ENCODE measurements around the gene RIMS4. TPM values are rescaled to one million over a fixed set of nuclear protein-coding genes. Genes with fewer than 3 reads are reported as not detected.

Gene RIMS4
- polyA plus RNA-seq, 1 experiment = not detected

GRCh38 chr20:44714701-44715498 lies 95.4 kb downstream of the RIMS4 start, which contains the start of gene CCN5:
Gene CCN5 (plus strand): TSS chr20:44715369. CDS start chr20:44715391, 22 bp downstream.
- no peak for DNase-seq (ENCODE audit: low read depth)
- CTCF ChIA-PET = interaction anchor here (0.9 to 1.4 kb wide), 6 partner anchors 9 to 32 kb away, joined by 3 to 4 read pairs (median 3); no protein-coding TSS in a partner anchor
- no peak within 1 kb of the TSS for H3K4me3 ChIP-seq (ENCODE audit: low read depth, low read length)
- no peaks in the 10 kb centered on the region for H3K36me3 ChIP-seq (ENCODE audit: control insufficient read depth, insufficient read depth, low read length)
- no peaks in the 10 kb centered on the region for H3K27me3 ChIP-seq (ENCODE audit: control insufficient read depth, insufficient read depth, low read length)
- no peak for TF ChIP-seq CTCF (IDR thresholded peaks at IDR 0.05; ENCODE audit: insufficient read depth, low read depth, low read length)
- POLR2A ChIA-PET = no interaction called here

- DNase-seq (ENCODE audit: low read depth) = no peak
- TF ChIP-seq CTCF (IDR thresholded peaks at IDR 0.05; ENCODE audit: insufficient read depth, low read depth, low read length) = no peak
- H3K36me3 ChIP-seq (ENCODE audit: control insufficient read depth, insufficient read depth, low read length) = no peaks in the 10 kb centered on the region
- no peak overlapping the region for H3K4me3 ChIP-seq (ENCODE audit: low read depth, low read length)
- POLR2A ChIA-PET = no interaction called here
- CTCF ChIA-PET = interaction anchor here (0.9 to 1.4 kb wide), 6 partner anchors 10 to 31 kb away, joined by 3 to 4 read pairs (median 3); no protein-coding TSS in a partner anchor
- no peaks in the 10 kb centered on the region for H3K27me3 ChIP-seq (ENCODE audit: control insufficient read depth, insufficient read depth, low read length)
Observed at GRCh38 chr20:44714102-44714700, 96.1 kb downstream of the RIMS4 start.

GRCh38 chr20:44711237-44711636 lies 99.1 kb downstream of the RIMS4 start:
- DNase-seq (ENCODE audit: low read depth) = no peak
- Histone ChIP-seq H3K27me3 (ENCODE audit: control insufficient read depth, insufficient read depth, low read length) (no peaks in the 10 kb centered on the region), H3K36me3 (ENCODE audit: control insufficient read depth, insufficient read depth, low read length) (no peaks in the 10 kb centered on the region), H3K4me3 (ENCODE audit: low read depth, low read length) (no peak overlapping the region)
- ChIA-PET CTCF (interaction anchor here (1.3 to 1.4 kb wide), 2 partner anchors 22 to 27 kb away, joined by 4 to 6 read pairs; no protein-coding TSS in a partner anchor), POLR2A (no interaction called here)
- TF ChIP-seq CTCF (IDR thresholded peaks at IDR 0.05; ENCODE audit: insufficient read depth, low read depth, low read length) = no peak

- ChIA-PET POLR2A (no interaction called here), CTCF (interaction anchor here (1.2 to 1.5 kb wide), 2 partner anchors 9 to 21 kb away, joined by 3 to 4 read pairs; no protein-coding TSS in a partner anchor)
- no peak for DNase-seq (ENCODE audit: low read depth)
- no peaks in the 10 kb centered on the region for H3K36me3 ChIP-seq (ENCODE audit: control insufficient read depth, insufficient read depth, low read length)
- H3K4me3 ChIP-seq (ENCODE audit: low read depth, low read length) = no peak overlapping the region
- H3K27me3 ChIP-seq (ENCODE audit: control insufficient read depth, insufficient read depth, low read length) = no peaks in the 10 kb centered on the region
- TF ChIP-seq CTCF (IDR thresholded peaks at IDR 0.05; ENCODE audit: insufficient read depth, low read depth, low read length) = no peak
Observed at GRCh38 chr20:44709797-44710196, 100.5 kb downstream of the RIMS4 start.

- ChIA-PET CTCF (interaction anchor here (0.9 to 1.5 kb wide), 4 partner anchors 8 to 21 kb away, joined by 3 to 4 read pairs (median 3); no protein-coding TSS in a partner anchor), POLR2A (no interaction called here)
- Histone ChIP-seq H3K36me3 (ENCODE audit: control insufficient read depth, insufficient read depth, low read length) (no peaks in the 10 kb centered on the region), H3K4me3 (ENCODE audit: low read depth, low read length) (no peak overlapping the region), H3K27me3 (ENCODE audit: control insufficient read depth, insufficient read depth, low read length) (no peaks in the 10 kb centered on the region)
- TF ChIP-seq CTCF (IDR thresholded peaks at IDR 0.05; ENCODE audit: insufficient read depth, low read depth, low read length) = no peak
- no peak for DNase-seq (ENCODE audit: low read depth)
Observed at GRCh38 chr20:44709380-44709779, 101.0 kb downstream of the RIMS4 start.
